OCI-LY3 (cell line): ENCODE measurements around the gene DPP6.

Source experiments
- H2AFZ ChIP-seq: fragments of 200-600, 300-600 bp; shearing (Covaris generic); 2 replicates; pipeline ENCODE4 v1.6.0; 2014; ENCODE audit warnings: antibody characterized with exemption, low read depth, low read length
- H3K27ac ChIP-seq: fragments of 200-600, 300-600 bp; sonication (generic); 2 replicates; pipeline ENCODE4 v1.5.1; 2014; ENCODE audit warnings: mild to moderate bottlenecking, low read length, moderate library complexity, mixed read lengths
- H3K27me3 ChIP-seq: fragments of 200-600, 300-600 bp; sonication (generic); 2 replicates; pipeline ENCODE4 v1.6.1; 2014; ENCODE audit warnings: low read depth, low read length, mixed read lengths
- H3K36me3 ChIP-seq: fragments of 200-600, 300-600 bp; sonication (generic); replicated peaks from 2 replicates; pipeline ENCODE3; 2014; ENCODE audit warnings: low read depth, low read length, mixed read lengths
- H3K4me1 ChIP-seq: fragments of 300-600, 200-600 bp; sonication (generic); 2 replicates; pipeline ENCODE4 v1.6.1; 2014; ENCODE audit warnings: low read length, mixed read lengths
- H3K4me2 ChIP-seq: fragments of 200-600, 300-600 bp; sonication (generic); 2 replicates; pipeline ENCODE4 v1.6.1; 2014; ENCODE audit warnings: low read length, mixed read lengths
- H3K4me3 ChIP-seq: fragments of 300-600, 200-600 bp; sonication (generic); 2 replicates; pipeline ENCODE4 v1.5.1; 2014; ENCODE audit warnings: antibody characterized with exemption, mild to moderate bottlenecking, low read length, moderate library complexity
- H3K79me2 ChIP-seq: fragments of 300-600, 200-600 bp; shearing (Covaris generic); 2 replicates; pipeline ENCODE4 v1.6.1; 2014; ENCODE audit warnings: mild to moderate bottlenecking, low read length, mixed read lengths
- H3K9ac ChIP-seq: fragments of 300-600, 200-600 bp; shearing (Covaris generic); 2 replicates; pipeline ENCODE4 v1.6.0; 2014; ENCODE audit warnings: mild to moderate bottlenecking, low read length, moderate library complexity
- H3K9me3 ChIP-seq: fragments of 200-600, 300-600 bp; shearing (Covaris generic); 2 replicates; pipeline ENCODE4 v1.6.1; 2014; ENCODE audit warnings: low read length, mixed read lengths; ENCODE audit not compliant: insufficient read depth
- H4K20me1 ChIP-seq: fragments of 200-600, 300-600 bp; sonication (generic); 2 replicates; pipeline ENCODE4 v1.6.1; 2016; ENCODE audit warnings: low read length, mixed read lengths; ENCODE audit not compliant: insufficient read depth
- EZH2phosphoT487 ChIP-seq: fragments of 200-600 bp; shearing (Covaris generic); IDR thresholded peaks from 2 replicates; pipeline ENCODE4 v1.6.1; 2018; ENCODE audit warnings: antibody characterized with exemption, mixed run types, low read depth
- TF ChIP-seq, protein P1 (sequence below): fragments of 200-600, 300-600 bp; sonication (generic); IDR thresholded peaks from 2 replicates; pipeline ENCODE4 v1.5.1; 2014; ENCODE audit warnings: antibody characterized with exemption, low read length, low read depth

The DPP6 gene

DNA sequence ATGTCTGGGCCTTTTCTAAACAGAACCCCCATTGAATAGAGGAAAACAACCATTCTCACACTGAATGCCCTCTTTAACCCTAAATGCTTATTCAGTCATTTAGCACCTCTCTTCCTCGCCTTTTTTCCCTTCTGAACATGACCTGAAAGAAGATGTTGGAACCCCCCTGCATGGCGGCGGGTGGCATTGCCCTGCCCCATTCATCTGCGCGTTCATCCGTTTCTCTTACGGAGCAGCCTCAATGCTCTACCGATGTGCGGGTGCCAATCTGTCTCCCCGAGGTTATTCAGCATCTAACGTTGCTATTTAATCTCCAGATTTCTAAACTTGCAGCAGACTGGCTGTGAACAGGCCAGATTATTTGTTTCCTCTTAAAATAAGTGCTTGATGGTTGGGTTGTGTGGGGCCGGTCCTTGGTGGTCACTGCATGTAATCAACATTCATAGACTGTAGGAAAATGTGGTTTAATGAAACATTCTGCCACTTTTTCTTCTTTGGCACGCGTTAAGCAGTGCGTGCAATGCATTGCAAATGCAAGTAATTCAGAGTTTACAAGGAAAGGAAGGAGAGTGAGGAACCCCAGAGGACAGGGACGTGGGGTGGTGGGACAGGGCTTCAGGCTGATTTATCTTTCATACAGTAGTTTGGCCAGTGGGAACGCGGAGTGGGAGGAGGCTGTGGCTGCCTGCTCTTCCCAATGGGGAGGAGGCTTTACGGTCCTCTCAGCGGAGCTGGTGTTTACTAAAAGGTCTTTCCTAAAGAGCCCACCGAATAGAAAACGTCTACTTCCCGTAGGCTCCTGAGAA is 286.7 kb downstream of the DPP6 start:
- Histone ChIP-seq H3K4me3 (no peak overlapping the region), H3K9ac (no peak overlapping the region), H3K27me3 (peaks cover 2% of the 10 kb centered on the region; the same call in 1 of the 2 replicates), H3K9me3 (no peaks in the 10 kb centered on the region), H2AFZ (no peak overlapping the region), H3K27ac (no peak overlapping the region), H3K36me3 (no peaks in the 10 kb centered on the region), H4K20me1 (no peaks in the 10 kb centered on the region), H3K4me2 (no peak overlapping the region), H3K79me2 (no peaks in the 10 kb centered on the region), H3K4me1 (no peaks in the 10 kb centered on the region)
- TF ChIP-seq EZH2phosphoT487: no peak
- TF ChIP-seq, protein P1, sequence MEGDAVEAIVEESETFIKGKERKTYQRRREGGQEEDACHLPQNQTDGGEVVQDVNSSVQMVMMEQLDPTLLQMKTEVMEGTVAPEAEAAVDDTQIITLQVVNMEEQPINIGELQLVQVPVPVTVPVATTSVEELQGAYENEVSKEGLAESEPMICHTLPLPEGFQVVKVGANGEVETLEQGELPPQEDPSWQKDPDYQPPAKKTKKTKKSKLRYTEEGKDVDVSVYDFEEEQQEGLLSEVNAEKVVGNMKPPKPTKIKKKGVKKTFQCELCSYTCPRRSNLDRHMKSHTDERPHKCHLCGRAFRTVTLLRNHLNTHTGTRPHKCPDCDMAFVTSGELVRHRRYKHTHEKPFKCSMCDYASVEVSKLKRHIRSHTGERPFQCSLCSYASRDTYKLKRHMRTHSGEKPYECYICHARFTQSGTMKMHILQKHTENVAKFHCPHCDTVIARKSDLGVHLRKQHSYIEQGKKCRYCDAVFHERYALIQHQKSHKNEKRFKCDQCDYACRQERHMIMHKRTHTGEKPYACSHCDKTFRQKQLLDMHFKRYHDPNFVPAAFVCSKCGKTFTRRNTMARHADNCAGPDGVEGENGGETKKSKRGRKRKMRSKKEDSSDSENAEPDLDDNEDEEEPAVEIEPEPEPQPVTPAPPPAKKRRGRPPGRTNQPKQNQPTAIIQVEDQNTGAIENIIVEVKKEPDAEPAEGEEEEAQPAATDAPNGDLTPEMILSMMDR: no peak

DNA sequence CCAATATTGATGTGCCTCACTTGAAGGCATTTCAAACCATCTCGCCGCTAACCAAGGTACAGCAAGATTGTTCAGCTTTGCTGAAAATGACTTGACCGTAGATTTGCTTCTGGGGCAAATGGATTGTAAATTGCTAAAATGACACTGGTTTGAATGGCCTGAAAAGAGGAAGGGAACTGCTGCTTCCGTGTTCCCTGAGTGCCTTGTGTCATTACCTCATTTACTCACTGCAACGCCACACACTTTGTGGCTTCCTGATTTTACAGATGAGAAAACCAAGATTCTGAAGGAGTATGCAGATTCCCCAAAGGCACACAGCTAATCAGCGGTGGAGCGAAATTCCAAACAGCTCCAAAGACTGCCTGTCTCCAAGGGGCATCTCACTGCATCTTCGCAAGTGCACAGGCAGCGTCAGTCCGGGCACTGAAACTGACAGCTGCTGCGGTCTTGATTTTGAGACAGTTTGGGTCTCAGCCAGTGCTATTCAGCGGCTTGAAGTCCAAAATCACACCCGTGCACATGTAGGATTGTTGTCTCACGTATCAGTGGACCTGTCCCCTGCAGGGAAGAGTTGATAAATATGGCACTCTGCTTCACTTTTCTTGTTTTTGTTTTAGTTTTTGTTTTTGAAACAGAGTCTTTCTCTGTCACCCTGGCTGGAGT is 290.9 kb downstream of the DPP6 start:
- H2AFZ ChIP-seq: no peak overlapping the region
- no peak overlapping the region for H3K27ac ChIP-seq
- no peak for TF ChIP-seq EZH2phosphoT487
- TF ChIP-seq, protein P1: no peak
- H3K9ac ChIP-seq: no peak overlapping the region
- H3K9me3 ChIP-seq: no peaks in the 10 kb centered on the region
- no peak overlapping the region for H3K4me2 ChIP-seq
- H4K20me1 ChIP-seq: no peaks in the 10 kb centered on the region
- H3K27me3 ChIP-seq: peaks cover 2% of the 10 kb centered on the region; the same call in 1 of the 2 replicates
- no peaks in the 10 kb centered on the region for H3K36me3 ChIP-seq
- no peak overlapping the region for H3K4me3 ChIP-seq
- H3K4me1 ChIP-seq: no peaks in the 10 kb centered on the region
- no peaks in the 10 kb centered on the region for H3K79me2 ChIP-seq

DNA sequence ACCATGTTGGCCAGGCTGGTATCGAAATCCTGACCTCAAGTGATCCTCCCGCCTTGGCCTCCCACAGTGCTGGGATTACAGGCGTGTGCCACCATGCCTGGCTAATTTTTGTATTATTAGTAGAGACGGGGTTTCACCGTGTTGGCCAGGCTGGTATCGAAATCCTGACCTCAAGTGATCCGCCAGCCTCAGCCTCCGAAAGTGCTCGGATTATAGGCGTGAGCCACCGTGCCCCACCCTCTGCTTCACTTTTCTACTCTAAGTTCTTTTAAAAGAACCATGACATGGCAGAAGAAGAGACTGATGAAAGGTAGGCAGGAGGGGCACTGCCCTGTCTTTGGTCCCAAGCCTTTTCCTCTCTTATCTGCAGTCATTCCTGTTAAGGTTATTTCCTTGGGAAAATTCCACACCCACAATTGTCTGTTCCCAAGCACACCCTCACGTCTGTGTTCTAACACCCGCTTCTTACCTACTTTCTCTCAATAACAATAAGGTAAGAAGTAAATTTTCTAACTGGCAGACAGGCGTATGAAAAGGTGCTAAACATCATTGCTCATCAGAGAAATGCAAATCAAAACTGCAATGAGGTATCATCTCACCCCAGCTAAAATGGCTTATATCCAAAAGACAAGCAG is 291.7 kb downstream of the DPP6 start:
- Histone ChIP-seq H3K4me3 (no peak overlapping the region), H3K4me2 (no peak overlapping the region), H3K79me2 (no peaks in the 10 kb centered on the region), H3K4me1 (no peaks in the 10 kb centered on the region), H2AFZ (no peak overlapping the region), H4K20me1 (no peaks in the 10 kb centered on the region), H3K27ac (no peak overlapping the region), H3K27me3 (peaks cover 2% of the 10 kb centered on the region; the same call in 1 of the 2 replicates), H3K36me3 (no peaks in the 10 kb centered on the region), H3K9ac (no peak overlapping the region), H3K9me3 (no peaks in the 10 kb centered on the region)
- TF ChIP-seq, protein P1: no peak
- no peak for TF ChIP-seq EZH2phosphoT487

DNA sequence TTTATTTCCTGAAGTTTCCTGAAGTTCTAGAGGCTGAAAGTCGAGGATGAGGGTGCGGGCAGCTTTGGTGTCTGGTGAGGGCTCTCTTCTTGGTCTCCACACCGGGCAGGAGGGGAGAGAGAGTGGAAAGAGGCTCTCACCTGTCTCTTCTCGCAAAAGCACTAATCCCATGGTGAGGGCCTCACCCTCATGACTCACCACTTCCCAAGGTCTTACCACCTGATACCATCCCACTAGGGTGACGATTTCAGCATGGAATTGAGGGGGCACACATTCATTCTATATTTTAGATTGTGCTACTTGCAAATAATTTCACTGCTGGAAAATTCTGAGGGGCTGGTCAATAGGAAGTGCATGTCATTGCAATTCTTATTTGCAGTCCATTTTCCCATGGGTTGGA is 292.9 kb downstream of the DPP6 start:
- no peak overlapping the region for H3K4me2 ChIP-seq
- H3K36me3 ChIP-seq: no peaks in the 10 kb centered on the region
- TF ChIP-seq, protein P1: no peak
- TF ChIP-seq EZH2phosphoT487: no peak
- no peaks in the 10 kb centered on the region for H3K79me2 ChIP-seq
- H3K9me3 ChIP-seq: no peaks in the 10 kb centered on the region
- peaks cover 2% of the 10 kb centered on the region; the same call in 1 of the 2 replicates for H3K27me3 ChIP-seq
- H3K4me1 ChIP-seq: no peaks in the 10 kb centered on the region
- H3K9ac ChIP-seq: no peak overlapping the region
- no peaks in the 10 kb centered on the region for H4K20me1 ChIP-seq
- no peak overlapping the region for H3K4me3 ChIP-seq
- H3K27ac ChIP-seq: no peak overlapping the region
- no peak overlapping the region for H2AFZ ChIP-seq
